Right lobe of liver (tissue), 4 donors: ENCODE measurements around the gene KRT4.

ENCODE experiments used
- POLR2A ChIP-seq: fragments of 450-650 bp; IDR thresholded peaks from one replicate; pipeline ENCODE4 v1.6.1; 2017; ENCODE audit warnings: antibody characterized with exemption, mild to moderate bottlenecking
- TF ChIP-seq, protein P1 (sequence below), 4 donors: fragments of 200-600 bp in 3 of 4; fragments of 450-650 bp in 1 of 4; IDR thresholded peaks; one replicate each; pipeline versions ENCODE4 v1.5.1 to v1.8.0; 2016 to 2022; ENCODE audit warnings: antibody characterized with exemption in 4 of 4, mild to moderate bottlenecking in 2 of 4
- donor health status: DM: no; HTN: no; CAD: no.
- donor health status: DM: no; HTN: no; CAD: no.
- donor health status: DM: no; HTN: yes; CAD: no.

DNA sequence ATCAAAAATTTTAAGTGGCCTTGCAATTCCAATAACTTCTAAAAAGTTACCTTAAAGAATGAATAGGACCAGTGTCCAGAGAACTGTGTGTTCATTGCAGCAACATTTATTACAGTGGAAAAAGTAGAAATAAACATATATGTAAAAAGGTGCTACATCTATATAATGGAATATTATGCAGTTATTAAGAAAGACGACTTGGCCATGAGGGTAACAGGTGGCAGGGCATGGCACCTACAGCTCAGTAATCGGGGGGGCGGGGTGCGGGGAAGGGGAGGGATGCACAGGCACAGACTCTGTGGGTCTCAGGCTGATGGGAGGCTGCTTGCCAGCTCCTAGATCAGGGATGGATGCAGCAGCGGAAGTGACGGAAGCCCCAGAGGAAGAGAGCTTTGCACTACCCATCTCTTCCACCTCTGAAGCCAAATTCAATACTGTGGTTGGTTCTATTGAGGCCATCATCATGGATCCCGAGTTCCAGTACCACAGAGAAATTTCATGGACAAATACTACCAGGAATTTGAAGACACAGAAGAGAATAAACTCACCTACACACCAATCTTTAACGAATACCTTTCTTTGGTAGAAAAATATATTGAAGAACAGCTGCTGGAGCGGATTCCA, 50.8 kb downstream of the KRT4 start:
- TF ChIP-seq, protein P1, sequence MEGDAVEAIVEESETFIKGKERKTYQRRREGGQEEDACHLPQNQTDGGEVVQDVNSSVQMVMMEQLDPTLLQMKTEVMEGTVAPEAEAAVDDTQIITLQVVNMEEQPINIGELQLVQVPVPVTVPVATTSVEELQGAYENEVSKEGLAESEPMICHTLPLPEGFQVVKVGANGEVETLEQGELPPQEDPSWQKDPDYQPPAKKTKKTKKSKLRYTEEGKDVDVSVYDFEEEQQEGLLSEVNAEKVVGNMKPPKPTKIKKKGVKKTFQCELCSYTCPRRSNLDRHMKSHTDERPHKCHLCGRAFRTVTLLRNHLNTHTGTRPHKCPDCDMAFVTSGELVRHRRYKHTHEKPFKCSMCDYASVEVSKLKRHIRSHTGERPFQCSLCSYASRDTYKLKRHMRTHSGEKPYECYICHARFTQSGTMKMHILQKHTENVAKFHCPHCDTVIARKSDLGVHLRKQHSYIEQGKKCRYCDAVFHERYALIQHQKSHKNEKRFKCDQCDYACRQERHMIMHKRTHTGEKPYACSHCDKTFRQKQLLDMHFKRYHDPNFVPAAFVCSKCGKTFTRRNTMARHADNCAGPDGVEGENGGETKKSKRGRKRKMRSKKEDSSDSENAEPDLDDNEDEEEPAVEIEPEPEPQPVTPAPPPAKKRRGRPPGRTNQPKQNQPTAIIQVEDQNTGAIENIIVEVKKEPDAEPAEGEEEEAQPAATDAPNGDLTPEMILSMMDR (IDR thresholded peaks at IDR 0.05), result no peak
- no peak for TF ChIP-seq POLR2A
